Endothelial cell of umbilical vein (primary cell): ENCODE results near the gene MTMR3. TPM values are rescaled to one million over a fixed set of nuclear protein-coding genes. Genes with fewer than 3 reads are reported as not detected.

Source experiments
- BruUV-seq: library from RNA; stranded (reverse); fragments of 400-500 nt; replicated peaks from 2 replicates; lab custom pipeline; 2021; lab: Mats Ljungman, UMichigan
- CTCF ChIA-PET: fragments of 300-600, 350-600 bp; sonication (Branson Sonifier 250); formaldehyde crosslinking; loops from one replicate; lab custom pipeline; 2021; ENCODE audit warnings: antibody characterized with exemption, inconsistent platforms; lab: Charles Lee
- POLR2A ChIA-PET: fragments of 300-600, 350-600 bp; sonication (Branson Sonifier 250); formaldehyde crosslinking; loops from one replicate; lab custom pipeline; 2021; ENCODE audit warnings: antibody characterized with exemption, inconsistent platforms; lab: Charles Lee
- DNase-seq: peaks from one replicate; pipeline ENCODE4 v3.0.0-alpha.2; 2011; ENCODE audit warnings: low read depth, low spot score
- FAIRE-seq: peaks from 2 replicates; lab custom pipeline; 2011; peaks lifted over from hg19 to GRCh38; lab: Jason Lieb, UNC
- H2AFZ ChIP-seq: 2 replicates; pipeline ENCODE4 v1.6.0; 2012; ENCODE audit warnings: low read depth, low read length, control low read depth, inconsistent platforms
- H3K27ac ChIP-seq: 2 replicates; pipeline ENCODE4 v1.5.1; 2011; ENCODE audit warnings: low read depth, mild to moderate bottlenecking, control low read depth, low read length, moderate library complexity; ENCODE audit not compliant: insufficient read depth
- H3K27me3 ChIP-seq, 2 experiments: 2 replicates each; pipeline versions ENCODE4 v1.6.0 to v1.6.1; 2011; ENCODE audit warnings: low read length in 2 of 2, mixed read lengths in 1 of 2; ENCODE audit not compliant: control insufficient read depth in 2 of 2, insufficient read depth in 2 of 2
- H3K36me3 ChIP-seq, 2 experiments: 2 replicates in 1 of 2; 3 replicates in 1 of 2; pipeline ENCODE4 v1.5.1; 2011; ENCODE audit warnings: low read length in 2 of 2, mild to moderate bottlenecking in 1 of 2, moderate library complexity in 1 of 2; ENCODE audit not compliant: control insufficient read depth in 2 of 2, insufficient read depth in 2 of 2; ENCODE audit errors: extremely low read depth in 1 of 2
- H3K4me1 ChIP-seq: 3 replicates; pipeline ENCODE4 v1.5.1; 2011; ENCODE audit warnings: mild to moderate bottlenecking, low read length; ENCODE audit not compliant: control insufficient read depth, insufficient read depth; ENCODE audit errors: extremely low read depth
- H3K4me2 ChIP-seq: 2 replicates; pipeline ENCODE4 v1.6.1; 2011; ENCODE audit warnings: low read length, control low read depth, mixed read lengths; ENCODE audit not compliant: insufficient read depth
- H3K4me3 ChIP-seq, 3 experiments: fragments of 200-600 bp in 1 of 3; sonication (generic), shearing (Covaris generic) in 1 of 3; replicated peaks in 1 of 3; 2 replicates each; pipeline ENCODE4 v1.5.1; 2011 to 2016; ENCODE audit warnings: control low read depth in 3 of 3, low read length in 3 of 3, mild to moderate bottlenecking in 2 of 3, inconsistent platforms in 1 of 3, low read depth in 1 of 3, moderate library complexity in 1 of 3; ENCODE audit not compliant: insufficient read depth in 1 of 3
- H3K79me2 ChIP-seq: 2 replicates; pipeline ENCODE4 v1.6.0; 2012; ENCODE audit warnings: low read length, inconsistent platforms; ENCODE audit not compliant: control insufficient read depth, insufficient read depth
- H3K9ac ChIP-seq: replicated peaks from 2 replicates; pipeline ENCODE3; 2011; ENCODE audit warnings: low read length, control low read depth; ENCODE audit not compliant: insufficient read depth; ENCODE audit errors: extremely low read depth
- H3K9me1 ChIP-seq: replicated peaks from 3 replicates; pipeline ENCODE4 v1.6.0; 2011; ENCODE audit warnings: mild to moderate bottlenecking, low read length; ENCODE audit not compliant: control insufficient read depth, insufficient read depth; ENCODE audit errors: extremely low read depth
- H3K9me3 ChIP-seq: replicated peaks from 2 replicates; pipeline ENCODE4 v1.5.1; 2012; ENCODE audit warnings: low read length, inconsistent platforms; ENCODE audit not compliant: control insufficient read depth, insufficient read depth
- H4K20me1 ChIP-seq: replicated peaks from 2 replicates; pipeline ENCODE3; 2011; ENCODE audit warnings: mild to moderate bottlenecking, low read length; ENCODE audit not compliant: control insufficient read depth, insufficient read depth; ENCODE audit errors: extremely low read depth
- EZH2 ChIP-seq: IDR thresholded peaks from 2 replicates; pipeline ENCODE4 v1.6.1; 2012; ENCODE audit warnings: borderline replicate concordance, low read depth, mild to moderate bottlenecking, moderate library complexity, low read length, inconsistent platforms; ENCODE audit not compliant: severe bottlenecking
- FOS ChIP-seq: IDR thresholded peaks from 2 replicates; pipeline ENCODE4 v1.6.1; 2011; ENCODE audit warnings: mild to moderate bottlenecking, low read length, moderate library complexity, borderline replicate concordance; ENCODE audit not compliant: insufficient read depth
- GATA2 ChIP-seq: IDR thresholded peaks from 2 replicates; pipeline ENCODE4 v1.7.0; 2011; ENCODE audit warnings: low read depth, mild to moderate bottlenecking, moderate library complexity, mixed read lengths, low read length; ENCODE audit not compliant: insufficient read length, insufficient read depth
- JUN ChIP-seq: IDR thresholded peaks from 2 replicates; pipeline ENCODE4 v1.6.1; 2011; ENCODE audit warnings: borderline replicate concordance, low read depth; ENCODE audit not compliant: insufficient read length, insufficient read depth
- MYC ChIP-seq: IDR thresholded peaks from one replicate; pipeline ENCODE4 v1.6.1; 2011; ENCODE audit warnings: mild to moderate bottlenecking, low read depth, low read length
- POLR2A ChIP-seq: IDR thresholded peaks from 2 replicates; pipeline ENCODE4 v1.6.1; 2012; ENCODE audit warnings: low read depth, mild to moderate bottlenecking, control low read depth, low read length
- POLR2AphosphoS5 ChIP-seq: IDR thresholded peaks from 2 replicates; pipeline ENCODE4 v1.6.1; 2012; ENCODE audit warnings: low read depth, mild to moderate bottlenecking, control low read depth, low read length, moderate library complexity; ENCODE audit not compliant: insufficient read depth
- dilution Hi-C: fragments of 300-500 bp; cut with MboI; formaldehyde crosslinking; loops from one replicate; pipeline ENCODE4 v1.15.0; 2019; ENCODE audit warnings: low sequenced_read_pairs; ENCODE audit not compliant: extremely low pct_ligation_motif_present
- intact Hi-C: fragments of 100-400 bp; cut with micrococcal nuclease; formaldehyde crosslinking; loops from one replicate; pipeline ENCODE4 v1.10.0; 2022
- polyA plus RNA-seq, 4 experiments: library from polyadenylated mRNA; depleted of rRNA in 3 of 4; stranded (reverse) in 3 of 4; unstranded in 1 of 4; fragments of >200 nt; gene quantifications; 2 replicates each; pipeline versions ENCODE4 v1.2.1 to v1.2.3, GENCODE V29; 2011 to 2012; ENCODE audit warnings: missing spikeins in 1 of 4
- total RNA-seq: library from RNA; stranded (reverse); gene quantifications from 2 replicates; pipeline ENCODE4 v1.2.3, GENCODE V29; 2021
- TF ChIP-seq, protein P1 (sequence below), 2 donors: IDR thresholded peaks; 1 replicate in 1 of 2; 2 replicates in 1 of 2; pipeline ENCODE4 v1.5.1; 2011; ENCODE audit warnings: low read length in 2 of 2, mild to moderate bottlenecking in 2 of 2, moderate library complexity in 2 of 2, control low read depth in 1 of 2, inconsistent platforms in 1 of 2, low read depth in 1 of 2; ENCODE audit not compliant: insufficient read depth in 1 of 2; ENCODE audit errors: extremely low read depth in 1 of 2
- TF ChIP-seq, protein P2 (sequence below): IDR thresholded peaks from 2 replicates; pipeline ENCODE4 v1.6.1; 2011; ENCODE audit not compliant: insufficient read depth, insufficient read length

The MTMR3 gene
- total and polyA plus RNA-seq, 2 donors (not counting 3 experiments of a cell fraction or from before 2014, with no cell fraction given), result 30.1 to 36.5 TPM

DNA sequence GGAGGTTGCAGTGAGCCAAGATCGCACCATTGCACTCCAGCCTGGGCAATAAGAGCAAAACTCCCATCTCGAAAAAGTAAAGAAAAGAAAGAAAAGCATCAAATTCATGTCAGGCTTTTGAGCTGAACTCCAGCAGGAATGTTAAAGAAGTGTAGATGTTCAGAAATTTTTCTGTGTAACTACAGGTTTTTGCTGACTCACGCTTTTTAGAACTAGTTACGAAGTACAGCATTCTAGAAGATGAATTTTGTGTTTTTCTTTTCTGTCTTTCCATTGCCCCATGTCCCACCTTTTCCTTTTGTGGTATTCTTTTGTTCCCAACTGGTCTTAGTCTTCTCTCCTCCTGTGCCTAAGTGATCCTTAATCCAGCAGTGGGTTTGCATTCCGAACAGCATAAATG lies 141.3 kb downstream of the MTMR3 start:
- intact Hi-C loops, result no loop called here
- dilution Hi-C loops, result no loop called here
- TF ChIP-seq EZH2, result no peak
- no peak for TF ChIP-seq FOS
- no peak for TF ChIP-seq POLR2AphosphoS5
- TF ChIP-seq GATA2, result no peak
- no peak for TF ChIP-seq MYC
- H3K4me2 ChIP-seq, result no peak overlapping the region
- H3K27me3 ChIP-seq, result no peaks in the 10 kb centered on the region
- POLR2A ChIA-PET, result no interaction called here
- no peak overlapping the region for H3K27ac ChIP-seq
- BruUV-seq, result no TSS peak
- H2AFZ ChIP-seq, result no peak overlapping the region
- H3K79me2 ChIP-seq, result no peaks in the 10 kb centered on the region
- DNase-seq (no peak), FAIRE-seq (no peak)
- H3K9me3 ChIP-seq, result no peaks in the 10 kb centered on the region
- peaks cover 9 to 54% of the 10 kb centered on the region in 2 experiments for H3K36me3 ChIP-seq
- no peak overlapping the region for H3K4me3 ChIP-seq
- no peaks in the 10 kb centered on the region for H4K20me1 ChIP-seq
- no peaks in the 10 kb centered on the region for H3K9me1 ChIP-seq
- no peaks in the 10 kb centered on the region for H3K4me1 ChIP-seq
- CTCF ChIA-PET, result interaction anchor here (1.6 to 2.3 kb wide), 2 partner anchors 19 to 334 kb away, joined by 4 to 12 read pairs; no protein-coding TSS in a partner anchor
- no peak overlapping the region for H3K9ac ChIP-seq

DNA sequence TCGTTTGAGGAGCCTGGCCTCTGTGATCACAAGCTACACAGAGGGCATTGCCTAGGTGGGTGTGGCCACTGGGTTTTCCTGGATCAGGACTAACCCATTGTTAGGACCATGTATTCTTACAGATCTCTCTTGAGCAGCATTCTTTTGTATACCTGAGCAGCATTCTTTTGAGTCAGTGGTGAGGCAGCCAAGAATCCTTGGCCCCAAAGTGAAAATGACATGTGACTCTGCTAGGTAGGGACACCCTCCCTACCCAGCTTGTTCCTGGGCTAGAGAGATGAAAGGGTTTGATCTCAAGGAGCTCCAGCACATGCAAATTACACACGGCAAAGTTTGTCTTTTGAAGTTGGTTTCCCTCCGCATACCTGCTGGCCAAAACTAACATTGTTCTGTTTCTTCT lies 142.2 kb downstream of the MTMR3 start:
- H3K27ac ChIP-seq, result no peak overlapping the region
- no peaks in the 10 kb centered on the region for H4K20me1 ChIP-seq
- peaks cover 8 to 46% of the 10 kb centered on the region in 2 experiments for H3K36me3 ChIP-seq
- no peaks in the 10 kb centered on the region for H3K27me3 ChIP-seq
- H3K9me3 ChIP-seq, result no peaks in the 10 kb centered on the region
- intact Hi-C loops, result no loop called here
- H3K9ac ChIP-seq, result no peak overlapping the region
- dilution Hi-C loops, result no loop called here
- H3K79me2 ChIP-seq, result no peaks in the 10 kb centered on the region
- no TSS peak for BruUV-seq
- H3K4me3 ChIP-seq, result no peak overlapping the region
- no peak overlapping the region for H2AFZ ChIP-seq
- no peaks in the 10 kb centered on the region for H3K4me1 ChIP-seq
- no peak for DNase-seq
- TF ChIP-seq, protein P1, sequence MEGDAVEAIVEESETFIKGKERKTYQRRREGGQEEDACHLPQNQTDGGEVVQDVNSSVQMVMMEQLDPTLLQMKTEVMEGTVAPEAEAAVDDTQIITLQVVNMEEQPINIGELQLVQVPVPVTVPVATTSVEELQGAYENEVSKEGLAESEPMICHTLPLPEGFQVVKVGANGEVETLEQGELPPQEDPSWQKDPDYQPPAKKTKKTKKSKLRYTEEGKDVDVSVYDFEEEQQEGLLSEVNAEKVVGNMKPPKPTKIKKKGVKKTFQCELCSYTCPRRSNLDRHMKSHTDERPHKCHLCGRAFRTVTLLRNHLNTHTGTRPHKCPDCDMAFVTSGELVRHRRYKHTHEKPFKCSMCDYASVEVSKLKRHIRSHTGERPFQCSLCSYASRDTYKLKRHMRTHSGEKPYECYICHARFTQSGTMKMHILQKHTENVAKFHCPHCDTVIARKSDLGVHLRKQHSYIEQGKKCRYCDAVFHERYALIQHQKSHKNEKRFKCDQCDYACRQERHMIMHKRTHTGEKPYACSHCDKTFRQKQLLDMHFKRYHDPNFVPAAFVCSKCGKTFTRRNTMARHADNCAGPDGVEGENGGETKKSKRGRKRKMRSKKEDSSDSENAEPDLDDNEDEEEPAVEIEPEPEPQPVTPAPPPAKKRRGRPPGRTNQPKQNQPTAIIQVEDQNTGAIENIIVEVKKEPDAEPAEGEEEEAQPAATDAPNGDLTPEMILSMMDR (IDR thresholded peaks at IDR 0.05; ENCODE audit: extremely low read depth in 1 of 2, insufficient read depth in 1 of 2, low read depth in 1 of 2, low read length in 2 of 2), result no peak
- no peak for TF ChIP-seq MYC
- TF ChIP-seq FOS, result no peak
- TF ChIP-seq, protein P2, sequence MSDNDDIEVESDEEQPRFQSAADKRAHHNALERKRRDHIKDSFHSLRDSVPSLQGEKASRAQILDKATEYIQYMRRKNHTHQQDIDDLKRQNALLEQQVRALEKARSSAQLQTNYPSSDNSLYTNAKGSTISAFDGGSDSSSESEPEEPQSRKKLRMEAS, result no peak
- no peak for TF ChIP-seq EZH2
- TF ChIP-seq POLR2AphosphoS5, result no peak
- TF ChIP-seq POLR2A, result no peak
- TF ChIP-seq GATA2, result no peak
- no peak for TF ChIP-seq JUN
- CTCF ChIA-PET, result interaction anchor here (1.2 kb wide), 1 partner anchor 19 kb away, joined by 3 read pairs; no protein-coding TSS in a partner anchor
- POLR2A ChIA-PET, result no interaction called here
- H3K4me2 ChIP-seq, result no peak overlapping the region
- no peak for FAIRE-seq
- no peaks in the 10 kb centered on the region for H3K9me1 ChIP-seq
